Nephron progenitor cell (in vitro differentiated cells): ENCODE data around the gene TSPEAR.

Experiments
- DNase-seq: peaks from one replicate; pipeline ENCODE4 v3.0.0; 2021
- H3K27ac Mint-ChIP-seq: 2 replicates; pipeline ENCODE4 v1.8.0; 2021; ENCODE audit warnings: mild to moderate bottlenecking, moderate library complexity, mixed read lengths
- H3K27me3 Mint-ChIP-seq: 2 replicates; pipeline ENCODE4 v1.8.0; 2021; ENCODE audit warnings: mild to moderate bottlenecking, low read depth, mixed read lengths; ENCODE audit not compliant: poor library complexity
- H3K36me3 Mint-ChIP-seq: 2 replicates; pipeline ENCODE4 v1.8.0; 2021; ENCODE audit warnings: low read depth, mixed read lengths
- H3K4me1 Mint-ChIP-seq: 2 replicates; pipeline ENCODE4 v1.8.0; 2021; ENCODE audit warnings: mixed read lengths
- H3K4me3 Mint-ChIP-seq: 2 replicates; pipeline ENCODE4 v1.8.0; 2021; ENCODE audit warnings: mild to moderate bottlenecking, moderate library complexity, mixed read lengths
- H3K9me3 Mint-ChIP-seq: 2 replicates; pipeline ENCODE4 v1.8.0; 2021; ENCODE audit warnings: mild to moderate bottlenecking, moderate library complexity, mixed read lengths
- CTCF ChIP-seq: fragments of 200-600 bp; sonication (generic); IDR thresholded peaks from 2 replicates; pipeline ENCODE4 v1.5.0; 2021; ENCODE audit warnings: antibody characterized with exemption

TSPEAR gene

GRCh38 chr21:44748621-44749020 lies 37.2 kb upstream of the TSPEAR start:
- Mint-ChIP-seq H3K36me3 (peaks cover under 1% of the 10 kb centered on the region), H3K27ac (no peak overlapping the region), H3K27me3 (peaks cover 14% of the 10 kb centered on the region), H3K4me3 (peak overlapping the region; percentile 51), H3K4me1 (peaks cover 40% of the 10 kb centered on the region), H3K9me3 (peaks cover 25% of the 10 kb centered on the region)
- no peak for DNase-seq
- TF ChIP-seq CTCF: no peak

GRCh38 chr21:44742418-44743153 lies 31.2 kb upstream of the TSPEAR start:
- no peak for TF ChIP-seq CTCF
- peaks cover 31% of the 10 kb centered on the region for H3K9me3 Mint-ChIP-seq
- DNase-seq: no peak
- H3K27me3 Mint-ChIP-seq: no peaks in the 10 kb centered on the region
- no peak overlapping the region for H3K27ac Mint-ChIP-seq
- H3K36me3 Mint-ChIP-seq: no peaks in the 10 kb centered on the region
- H3K4me1 Mint-ChIP-seq: peaks cover 31% of the 10 kb centered on the region
- H3K4me3 Mint-ChIP-seq: no peak overlapping the region

GRCh38 chr21:44741921-44742320 lies 30.5 kb upstream of the TSPEAR start:
- no peak overlapping the region for H3K4me3 Mint-ChIP-seq
- H3K4me1 Mint-ChIP-seq: peaks cover 35% of the 10 kb centered on the region
- no peaks in the 10 kb centered on the region for H3K27me3 Mint-ChIP-seq
- H3K36me3 Mint-ChIP-seq: no peaks in the 10 kb centered on the region
- DNase-seq: no peak
- TF ChIP-seq CTCF: no peak
- H3K27ac Mint-ChIP-seq: no peak overlapping the region
- peaks cover 25% of the 10 kb centered on the region for H3K9me3 Mint-ChIP-seq

- peaks cover under 1% of the 10 kb centered on the region for H3K27me3 Mint-ChIP-seq
- no peak for TF ChIP-seq CTCF
- no peak overlapping the region for H3K27ac Mint-ChIP-seq
- DNase-seq: no peak
- H3K36me3 Mint-ChIP-seq: no peaks in the 10 kb centered on the region
- H3K4me3 Mint-ChIP-seq: no peak overlapping the region
- H3K9me3 Mint-ChIP-seq: peaks cover 20% of the 10 kb centered on the region
- peaks cover 47% of the 10 kb centered on the region for H3K4me1 Mint-ChIP-seq
Observed at GRCh38 chr21:44740742-44741141, 29.4 kb upstream of the TSPEAR start.

GRCh38 chr21:44739316-44739715 lies 27.9 kb upstream of the TSPEAR start:
- peak overlapping the region; percentile 40 for H3K27ac Mint-ChIP-seq
- TF ChIP-seq CTCF: no peak
- peaks cover 4% of the 10 kb centered on the region for H3K27me3 Mint-ChIP-seq
- DNase-seq: no peak
- H3K9me3 Mint-ChIP-seq: peaks cover 13% of the 10 kb centered on the region
- peaks cover 56% of the 10 kb centered on the region for H3K4me1 Mint-ChIP-seq
- H3K4me3 Mint-ChIP-seq: no peak overlapping the region
- H3K36me3 Mint-ChIP-seq: no peaks in the 10 kb centered on the region

- no peak for TF ChIP-seq CTCF
Observed at GRCh38 chr21:44738621-44739020, 27.2 kb upstream of the TSPEAR start.

More at GRCh38 chr21:44738621-44739020, 27.2 kb upstream of the TSPEAR start:
- H3K27ac Mint-ChIP-seq: no peak overlapping the region
- peaks cover 4% of the 10 kb centered on the region for H3K27me3 Mint-ChIP-seq
- H3K9me3 Mint-ChIP-seq: peaks cover 10% of the 10 kb centered on the region
- peaks cover 56% of the 10 kb centered on the region for H3K4me1 Mint-ChIP-seq
- no peaks in the 10 kb centered on the region for H3K36me3 Mint-ChIP-seq
- no peak for DNase-seq
- H3K4me3 Mint-ChIP-seq: no peak overlapping the region
